ENCODE data around the gene ADD1.

The ADD1 gene

GRCh38 chr4:2888886-2889285 lies 45.2 kb downstream of the ADD1 start:
- no peak overlapping the region for H3K4me3 ChIP-seq (ENCODE audit: low read depth, low read length)
- no peak for DNase-seq (ENCODE audit: low read depth)
- no peak for TF ChIP-seq CTCF (IDR thresholded peaks at IDR 0.05; ENCODE audit: insufficient read depth, low read depth, low read length, missing control alignments)

GRCh38 chr4:2891294-2891693 lies 47.6 kb downstream of the ADD1 start:
- no peak overlapping the region for H3K4me3 ChIP-seq (ENCODE audit: low read depth, low read length)
- no peak for TF ChIP-seq CTCF (IDR thresholded peaks at IDR 0.05; ENCODE audit: insufficient read depth, low read depth, low read length, missing control alignments)
- DNase-seq (ENCODE audit: low read depth), result no peak

DNA sequence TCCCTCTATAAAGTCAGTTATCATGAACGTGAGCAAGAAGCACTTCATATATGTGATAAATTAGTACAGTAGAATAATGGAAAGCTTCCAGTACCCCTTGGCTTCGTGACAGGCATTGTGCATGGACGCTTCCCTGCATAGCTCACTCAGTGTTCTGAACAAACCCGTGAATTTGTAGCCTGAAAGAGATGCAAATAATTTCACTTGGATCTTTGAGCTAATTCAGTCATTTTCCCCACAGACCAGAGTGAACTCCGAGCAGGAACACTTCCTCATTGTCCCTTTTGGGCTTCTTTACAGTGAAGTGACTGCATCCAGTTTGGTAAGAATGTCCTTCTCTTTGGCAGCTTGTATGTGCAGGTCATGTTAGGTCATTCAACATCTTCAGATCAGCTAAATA lies 50.1 kb downstream of the ADD1 start:
- TF ChIP-seq CTCF (IDR thresholded peaks at IDR 0.05; ENCODE audit: insufficient read depth, low read depth, low read length, missing control alignments), result no peak
- no peak overlapping the region for H3K4me3 ChIP-seq (ENCODE audit: low read depth, low read length)

DNA sequence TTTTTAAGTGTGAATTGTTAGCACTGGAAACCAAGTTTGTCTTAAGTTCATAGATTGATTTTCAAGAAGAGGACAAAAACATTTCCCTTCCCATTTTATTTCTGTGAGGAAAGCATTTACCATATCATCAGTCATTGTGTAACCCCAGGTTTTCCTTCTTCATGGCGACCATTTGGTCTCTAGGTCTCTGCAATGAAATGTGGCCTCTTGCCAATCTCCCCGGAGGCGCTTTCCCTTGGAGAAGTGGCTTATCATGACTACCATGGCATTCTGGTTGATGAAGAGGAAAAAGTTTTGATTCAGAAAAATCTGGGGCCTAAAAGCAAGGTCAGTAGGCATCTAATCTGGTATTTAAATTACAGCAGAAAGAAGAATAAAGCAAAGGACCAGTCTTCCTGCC lies 54.4 kb downstream of the ADD1 start:
- no peak for DNase-seq (ENCODE audit: low read depth)
- no peak overlapping the region for H3K4me3 ChIP-seq (ENCODE audit: low read depth, low read length)
- TF ChIP-seq CTCF (IDR thresholded peaks at IDR 0.05; ENCODE audit: insufficient read depth, low read depth, low read length, missing control alignments), result no peak

More for the DNA sequence above, 50.1 kb downstream of the ADD1 start:
- DNase-seq (ENCODE audit: low read depth), result no peak

DNA sequence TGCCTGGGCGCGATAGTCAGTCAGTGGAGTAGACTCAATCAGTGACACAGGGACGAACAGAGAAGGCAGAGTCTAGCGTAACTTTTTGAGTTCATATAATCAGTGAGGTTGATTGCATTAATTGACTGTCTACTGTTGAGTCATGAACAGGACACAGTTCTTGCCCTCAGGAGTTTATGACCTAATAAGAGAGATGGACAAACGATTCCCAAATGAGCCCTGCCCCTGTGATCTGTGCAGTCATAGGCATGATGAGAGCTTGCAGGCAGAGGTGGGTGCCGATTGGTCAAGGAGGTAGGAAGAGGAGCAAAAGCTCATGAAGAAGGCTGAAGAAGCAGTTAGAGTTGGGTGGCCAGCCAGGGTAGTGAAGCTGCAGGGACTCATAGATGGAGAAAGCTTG lies 57.1 kb downstream of the ADD1 start:
- no peak for TF ChIP-seq CTCF (IDR thresholded peaks at IDR 0.05; ENCODE audit: insufficient read depth, low read depth, low read length, missing control alignments)
- DNase-seq (ENCODE audit: low read depth), result no peak
- no peak overlapping the region for H3K4me3 ChIP-seq (ENCODE audit: low read depth, low read length)

DNA sequence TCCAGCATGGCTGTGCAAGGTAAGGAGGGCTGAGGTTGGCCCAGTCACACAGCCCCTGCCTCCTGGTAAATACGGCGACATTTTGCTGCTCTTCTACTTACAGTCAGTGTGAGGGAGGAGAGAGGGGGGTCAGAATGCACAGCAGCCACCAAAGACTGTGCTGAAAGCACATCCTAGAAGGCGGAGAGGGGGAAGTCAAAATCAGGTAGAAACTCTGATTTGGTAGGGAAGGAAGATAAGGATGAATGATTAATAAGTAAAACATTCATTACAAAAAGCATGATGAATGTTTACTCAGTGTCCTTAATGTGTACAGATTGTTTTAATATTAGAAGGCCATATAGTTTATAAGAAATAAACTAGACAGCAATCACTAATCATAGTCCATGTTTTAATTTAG lies 57.5 kb downstream of the ADD1 start:
- no peak overlapping the region for H3K4me3 ChIP-seq (ENCODE audit: low read depth, low read length)
- no peak for DNase-seq (ENCODE audit: low read depth)
- TF ChIP-seq CTCF (IDR thresholded peaks at IDR 0.05; ENCODE audit: insufficient read depth, low read depth, low read length, missing control alignments), result no peak

DNA sequence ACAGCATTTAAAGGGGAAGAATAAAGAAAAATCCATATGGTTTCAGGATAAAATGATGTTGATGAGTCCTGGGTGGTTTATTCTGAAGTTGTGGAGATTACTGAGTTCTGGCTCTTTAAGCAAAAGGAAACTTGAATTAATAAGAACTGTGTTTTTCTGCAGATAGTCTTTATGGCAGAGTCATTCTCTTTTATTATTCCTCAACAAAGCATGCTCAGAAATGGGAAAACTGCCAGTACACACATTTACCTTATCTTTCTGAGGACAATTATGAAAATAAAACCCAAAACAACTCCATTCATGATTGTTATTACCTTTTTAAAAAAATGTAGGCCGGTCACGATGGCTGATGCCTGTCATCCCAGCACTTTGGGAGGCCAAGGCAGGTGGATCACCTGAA lies 58.5 kb downstream of the ADD1 start:
- no peak for TF ChIP-seq CTCF (IDR thresholded peaks at IDR 0.05; ENCODE audit: insufficient read depth, low read depth, low read length, missing control alignments)
- H3K4me3 ChIP-seq (ENCODE audit: low read depth, low read length), result no peak overlapping the region
- DNase-seq (ENCODE audit: low read depth), result no peak

Data from GM12865 (cell line).